ENCODE results near the gene RTN4RL2. TPM values are rescaled to one million over a fixed set of nuclear protein-coding genes. Genes with fewer than 3 reads are reported as not detected.

Gene RTN4RL2
- total RNA-seq, 4 donors from 2014 or later, result 0.48 TPM; not detected in 3

DNA sequence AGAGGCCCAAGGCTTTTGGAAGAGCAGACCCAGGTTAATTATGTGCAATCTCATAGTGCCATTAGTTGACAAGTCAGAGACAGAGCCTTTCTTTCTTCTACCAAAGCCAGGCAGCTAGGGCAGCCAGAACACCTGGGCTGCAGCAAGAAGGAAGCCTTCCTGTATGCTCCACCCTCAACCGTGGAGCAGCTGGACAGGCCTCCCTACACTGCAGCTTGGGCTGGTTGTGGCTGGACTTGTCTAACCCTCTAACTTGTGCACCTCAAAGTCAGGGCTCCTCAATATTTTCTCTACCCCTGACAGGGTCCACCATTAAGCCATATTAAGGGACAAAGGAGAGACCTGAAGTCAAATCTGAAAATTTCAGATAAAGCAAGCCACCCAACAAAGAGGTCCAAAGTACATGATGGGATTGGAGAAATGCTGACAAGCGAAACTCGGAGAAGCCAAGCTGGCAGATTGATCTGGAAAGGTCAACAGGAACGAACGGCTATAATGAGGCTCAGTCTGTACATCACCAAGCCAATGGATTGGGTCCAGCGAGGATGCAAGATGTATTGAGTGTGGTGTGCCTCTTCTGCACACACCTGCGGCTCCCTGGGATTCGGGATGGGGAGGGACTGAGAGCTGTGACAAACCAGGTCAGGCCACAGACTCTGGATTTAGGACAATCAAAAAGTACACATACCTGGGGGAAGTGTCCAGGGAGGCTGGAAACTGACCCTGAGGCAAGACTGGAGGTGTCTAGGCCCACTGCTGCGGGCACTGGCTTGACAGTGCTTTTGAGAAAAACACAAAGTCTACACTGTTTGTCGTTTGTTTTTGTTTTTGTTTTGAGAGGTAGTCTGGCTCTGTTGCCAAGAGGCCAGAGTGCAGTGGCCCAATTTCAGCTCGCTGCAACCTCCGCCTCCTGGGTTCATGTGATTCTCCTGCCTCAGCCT, 21.7 kb upstream of the RTN4RL2 start:
- 67 to 68% methylated on average over 4 to 12 of the region's 12 CpGs for WGBS, 2 donors (ENCODE audit: low coverage in 1 of 2)
- no peak overlapping the region for H3K27ac ChIP-seq
- in situ Hi-C loops (cut with MboI; ENCODE audit: low pct_ligation_motif_present in 1 of 4, low pct_unique_long_range_greater_than_20kb in 1 of 4, low sequenced_read_pairs in 3 of 4) (no loop called here), intact Hi-C loops (cut with DNase I; ENCODE audit: low total_unique reads) (loop anchor here (2.0 kb wide), 1 partner anchor 24 kb away; no protein-coding TSS in a partner anchor)
- H3K9me3 ChIP-seq, result no peaks in the 10 kb centered on the region
- no peaks in the 10 kb centered on the region for H3K36me3 ChIP-seq
- H3K4me3 ChIP-seq, result no peak overlapping the region
- peaks cover 0 to 8% (median 2%) of the 10 kb centered on the region in 4 donors for H3K4me1 ChIP-seq
- no peak for DNase-seq
- H3K27me3 ChIP-seq, result no peaks in the 10 kb centered on the region
- TF ChIP-seq EP300 (IDR thresholded peaks at IDR 0.05; ENCODE audit: low read depth), result no peak
- TF ChIP-seq POLR2A (IDR thresholded peaks at IDR 0.05), result no peak
- TF ChIP-seq POLR2AphosphoS5 (IDR thresholded peaks at IDR 0.05), result no peak
- TF ChIP-seq, protein P1, sequence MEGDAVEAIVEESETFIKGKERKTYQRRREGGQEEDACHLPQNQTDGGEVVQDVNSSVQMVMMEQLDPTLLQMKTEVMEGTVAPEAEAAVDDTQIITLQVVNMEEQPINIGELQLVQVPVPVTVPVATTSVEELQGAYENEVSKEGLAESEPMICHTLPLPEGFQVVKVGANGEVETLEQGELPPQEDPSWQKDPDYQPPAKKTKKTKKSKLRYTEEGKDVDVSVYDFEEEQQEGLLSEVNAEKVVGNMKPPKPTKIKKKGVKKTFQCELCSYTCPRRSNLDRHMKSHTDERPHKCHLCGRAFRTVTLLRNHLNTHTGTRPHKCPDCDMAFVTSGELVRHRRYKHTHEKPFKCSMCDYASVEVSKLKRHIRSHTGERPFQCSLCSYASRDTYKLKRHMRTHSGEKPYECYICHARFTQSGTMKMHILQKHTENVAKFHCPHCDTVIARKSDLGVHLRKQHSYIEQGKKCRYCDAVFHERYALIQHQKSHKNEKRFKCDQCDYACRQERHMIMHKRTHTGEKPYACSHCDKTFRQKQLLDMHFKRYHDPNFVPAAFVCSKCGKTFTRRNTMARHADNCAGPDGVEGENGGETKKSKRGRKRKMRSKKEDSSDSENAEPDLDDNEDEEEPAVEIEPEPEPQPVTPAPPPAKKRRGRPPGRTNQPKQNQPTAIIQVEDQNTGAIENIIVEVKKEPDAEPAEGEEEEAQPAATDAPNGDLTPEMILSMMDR (IDR thresholded peaks at IDR 0.05), result no peak

DNA sequence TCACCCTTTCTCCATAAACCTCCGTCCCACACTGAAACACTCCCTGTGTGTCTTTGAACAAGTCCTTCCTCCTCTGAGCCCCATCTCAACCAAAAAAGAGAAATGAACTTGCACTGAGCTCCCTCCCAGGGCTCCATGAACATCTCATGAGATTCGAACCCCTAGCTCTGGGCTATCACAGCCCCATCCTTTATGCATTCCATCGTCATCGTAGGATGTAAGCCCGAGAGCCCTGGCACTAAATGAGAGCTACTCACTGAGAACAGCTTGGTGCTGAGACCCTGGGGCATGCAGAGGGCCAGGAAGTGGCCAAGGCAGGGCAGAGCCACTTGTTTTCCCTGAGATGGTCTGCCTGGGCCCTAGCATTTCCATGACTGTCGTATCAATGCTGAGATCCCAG, 20.5 kb upstream of the RTN4RL2 start:
- H3K4me1 ChIP-seq, result peaks cover 0 to 12% (median 4%) of the 10 kb centered on the region in 4 donors
- no peak overlapping the region for H3K4me3 ChIP-seq
- in situ Hi-C loops (cut with MboI; ENCODE audit: low pct_ligation_motif_present in 1 of 4, low pct_unique_long_range_greater_than_20kb in 1 of 4, low sequenced_read_pairs in 3 of 4) (no loop called here), intact Hi-C loops (cut with DNase I; ENCODE audit: low total_unique reads) (loop anchor here (2.0 kb wide), 1 partner anchor 25 kb away; no protein-coding TSS in a partner anchor)
- H3K9me3 ChIP-seq, result no peaks in the 10 kb centered on the region
- TF ChIP-seq EP300 (IDR thresholded peaks at IDR 0.05; ENCODE audit: low read depth) (no peak), POLR2AphosphoS5 (IDR thresholded peaks at IDR 0.05) (no peak), POLR2A (IDR thresholded peaks at IDR 0.05) (no peak)
- TF ChIP-seq, protein P1 (IDR thresholded peaks at IDR 0.05), result no peak
- no peak for DNase-seq
- no peaks in the 10 kb centered on the region for H3K36me3 ChIP-seq
- no peaks in the 10 kb centered on the region for H3K27me3 ChIP-seq
- WGBS, 2 donors (ENCODE audit: low coverage in 1 of 2), result 75 to 81% methylated on average over 4 to 6 of the region's 6 CpGs
- no peak overlapping the region for H3K27ac ChIP-seq

DNA sequence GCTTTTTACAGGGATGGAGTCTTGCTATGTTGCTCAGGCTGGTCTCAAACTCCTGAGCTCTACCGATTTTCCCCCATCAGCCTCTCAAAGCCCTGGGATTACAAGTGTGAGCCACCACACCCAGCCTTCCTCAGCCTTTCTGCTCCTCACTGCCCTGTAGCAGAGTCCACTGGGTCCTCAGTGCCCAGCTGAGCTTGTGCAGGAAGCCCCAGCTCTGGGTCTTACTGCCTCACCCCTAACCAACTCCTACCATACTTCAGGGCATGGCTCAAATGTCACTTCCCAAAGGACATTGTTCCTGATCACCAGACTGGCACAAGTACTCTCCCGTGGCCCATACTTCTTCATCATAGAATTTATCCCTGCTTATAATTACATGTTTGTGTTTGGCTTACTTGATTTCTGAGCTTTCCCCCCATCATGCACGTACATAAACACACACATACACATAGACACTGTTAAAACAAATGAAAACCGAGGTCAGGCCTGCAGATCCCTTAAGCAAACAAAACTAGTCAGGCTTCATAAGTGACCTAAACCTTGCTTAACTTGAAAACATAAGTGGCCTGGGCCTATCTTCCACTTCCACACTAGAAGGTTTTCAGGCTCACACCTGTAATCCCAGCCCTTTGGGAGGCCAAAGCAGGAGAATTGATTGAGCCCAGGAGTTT, 19.4 kb upstream of the RTN4RL2 start:
- 78 to 86% methylated on average over 3 to 4 of the region's 4 CpGs for WGBS, 2 donors (ENCODE audit: low coverage in 1 of 2)

More for the DNA sequence above, 19.4 kb upstream of the RTN4RL2 start:
- peaks cover 0 to 15% (median 4%) of the 10 kb centered on the region in 4 donors for H3K4me1 ChIP-seq
- intact Hi-C loops (cut with DNase I; ENCODE audit: low total_unique reads), result no loop called here
- DNase-seq, result no peak
- H3K36me3 ChIP-seq, result no peaks in the 10 kb centered on the region
- no peaks in the 10 kb centered on the region for H3K9me3 ChIP-seq
- TF ChIP-seq EP300 (IDR thresholded peaks at IDR 0.05; ENCODE audit: low read depth) (no peak), POLR2AphosphoS5 (IDR thresholded peaks at IDR 0.05) (no peak), POLR2A (IDR thresholded peaks at IDR 0.05) (no peak)
- TF ChIP-seq, protein P1 (IDR thresholded peaks at IDR 0.05), result no peak
- no peak overlapping the region for H3K4me3 ChIP-seq
- no peaks in the 10 kb centered on the region for H3K27me3 ChIP-seq
- in situ Hi-C loops (cut with MboI; ENCODE audit: low pct_ligation_motif_present in 1 of 4, low pct_unique_long_range_greater_than_20kb in 1 of 4, low sequenced_read_pairs in 3 of 4), result no loop called here
- no peak overlapping the region for H3K27ac ChIP-seq
